Activated T-cell treated with anti-CD3 and anti-CD28 coated beads, Interleukin-2, amount 50 U/mL, for 24 hours (primary cell): ENCODE measurements around the gene ETF1.
A peak's percentile ranks its signal among the peaks of the same experiment; 100 is the strongest.

ENCODE experiments used
- DNase-seq: peaks from one replicate; pipeline ENCODE4 v3.0.0-alpha.2; 2020
- H3K27ac Mint-ChIP-seq: 2 replicates; pipeline ENCODE4 v1.8.0; 2020; ENCODE audit warnings: mild to moderate bottlenecking, mixed read lengths
- H3K27me3 Mint-ChIP-seq: 2 replicates; pipeline ENCODE4 v1.8.0; 2020; ENCODE audit warnings: mixed read lengths
- H3K36me3 Mint-ChIP-seq: 2 replicates; pipeline ENCODE4 v1.8.0; 2020; ENCODE audit warnings: low read depth, mixed read lengths
- H3K4me1 Mint-ChIP-seq: 2 replicates; pipeline ENCODE4 v1.8.0; 2020; ENCODE audit warnings: low read depth, mixed read lengths
- H3K4me3 Mint-ChIP-seq: 2 replicates; pipeline ENCODE4 v1.8.0; 2020; ENCODE audit warnings: mild to moderate bottlenecking, moderate library complexity, mixed read lengths
- H3K9me3 Mint-ChIP-seq: 2 replicates; pipeline ENCODE4 v1.8.0; 2020; ENCODE audit warnings: mixed read lengths

ETF1 gene

DNA sequence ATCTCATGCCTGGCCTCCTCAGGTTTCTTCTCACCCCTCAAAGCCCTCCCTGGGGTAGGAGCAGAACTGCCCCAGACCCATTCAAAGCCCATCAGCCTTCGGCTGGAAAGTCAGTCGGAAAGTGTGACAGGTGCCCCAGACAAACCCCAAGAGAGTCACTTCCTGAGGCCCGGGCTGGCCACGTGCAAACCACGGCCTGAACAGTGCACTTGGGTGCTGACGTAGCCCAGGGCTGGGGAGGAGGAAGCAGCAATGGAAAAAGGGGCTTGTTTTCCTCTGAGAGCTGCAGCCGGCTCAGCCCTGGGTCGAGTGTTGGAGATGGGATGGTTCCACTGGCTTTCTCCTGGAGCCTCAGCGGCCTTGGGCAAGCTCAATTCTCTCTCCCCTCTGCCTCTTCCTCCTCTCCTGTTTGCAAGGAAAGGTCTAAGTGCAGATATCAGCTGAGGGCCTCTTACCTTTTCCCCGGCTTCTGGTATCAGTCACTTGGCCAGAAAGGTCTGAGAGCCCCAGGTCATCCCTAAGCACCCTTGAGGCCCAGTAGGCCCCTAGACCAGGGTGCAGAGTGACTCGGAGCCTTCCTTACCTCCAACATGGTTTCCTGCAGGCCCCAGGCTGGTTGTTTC, 83.6 kb downstream of the ETF1 start:
- H3K4me3 Mint-ChIP-seq, result peak overlapping the region; percentile 76
- peak overlapping the region; percentile 100 for H3K27ac Mint-ChIP-seq
- no peaks in the 10 kb centered on the region for H3K9me3 Mint-ChIP-seq
- peaks cover 51% of the 10 kb centered on the region for H3K4me1 Mint-ChIP-seq
- no peaks in the 10 kb centered on the region for H3K27me3 Mint-ChIP-seq
- H3K36me3 Mint-ChIP-seq, result no peaks in the 10 kb centered on the region
- DNase-seq, result peak; percentile 89

DNA sequence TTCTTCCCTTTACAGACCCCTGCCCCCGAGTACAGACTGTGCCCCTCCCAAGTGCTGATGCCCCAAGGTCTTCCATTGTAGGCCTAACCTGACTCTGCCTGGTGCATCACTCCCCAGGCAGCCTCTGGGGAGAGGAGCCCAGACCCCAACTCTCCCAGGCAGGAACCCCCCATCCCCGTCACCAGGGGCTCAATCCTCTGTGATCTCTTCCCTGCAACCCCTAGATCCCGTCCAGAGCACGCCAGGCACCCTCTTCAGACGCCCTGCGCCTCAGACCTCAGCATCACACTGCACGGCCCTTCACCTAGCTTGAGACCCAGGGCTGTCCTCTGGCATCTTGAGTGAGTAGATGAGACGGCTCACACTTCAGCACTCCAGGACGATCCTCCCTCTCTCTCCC, 84.2 kb downstream of the ETF1 start:
- no peaks in the 10 kb centered on the region for H3K36me3 Mint-ChIP-seq
- peak overlapping the region; percentile 100 for H3K27ac Mint-ChIP-seq
- peak overlapping the region; percentile 76 for H3K4me3 Mint-ChIP-seq
- DNase-seq, result no peak
- H3K27me3 Mint-ChIP-seq, result no peaks in the 10 kb centered on the region
- peaks cover 51% of the 10 kb centered on the region for H3K4me1 Mint-ChIP-seq
- no peaks in the 10 kb centered on the region for H3K9me3 Mint-ChIP-seq

GRCh38 chr5:138458384-138458783, 84.7 kb downstream of the ETF1 start:
- H3K4me3 Mint-ChIP-seq, result peak overlapping the region; percentile 76
- H3K27ac Mint-ChIP-seq, result peak overlapping the region; percentile 100
- no peaks in the 10 kb centered on the region for H3K27me3 Mint-ChIP-seq
- DNase-seq, result no peak
- no peaks in the 10 kb centered on the region for H3K9me3 Mint-ChIP-seq
- H3K36me3 Mint-ChIP-seq, result no peaks in the 10 kb centered on the region
- peaks cover 48% of the 10 kb centered on the region for H3K4me1 Mint-ChIP-seq

GRCh38 chr5:138457531-138458275, 85.3 kb downstream of the ETF1 start:
- Mint-ChIP-seq H3K27me3 (no peaks in the 10 kb centered on the region), H3K4me3 (peak overlapping the region; percentile 40), H3K27ac (peak overlapping the region; percentile 100), H3K36me3 (no peaks in the 10 kb centered on the region), H3K9me3 (no peaks in the 10 kb centered on the region), H3K4me1 (peaks cover 46% of the 10 kb centered on the region)
- no peak for DNase-seq
